GM12878 (cell line): ENCODE results near the gene IFI27L1. TPM values are rescaled to one million over a fixed set of nuclear protein-coding genes. Genes with fewer than 3 reads are reported as not detected.

ENCODE experiments used
- ATAC-seq: fragments of 200-7000 bp; cut with Tn5 transposase; 3 replicates; pipeline ENCODE4 v1.9.1; 2020; ENCODE audit warnings: mild to moderate bottlenecking, moderate library complexity
- BruUV-seq: library from RNA; stranded (reverse); fragments of 400-500 nt; replicated peaks from 2 replicates; lab custom pipeline; 2021; lab: Mats Ljungman, UMichigan
- CTCF ChIA-PET: fragments of 300-600 bp; sonication (Branson Sonifier 250); formaldehyde crosslinking; extraction: SDS; loops from one replicate; lab custom pipeline; 2021; ENCODE audit warnings: inconsistent platforms; lab: Yijun Ruan, JAX
- POLR2A ChIA-PET: fragments of 350-600 bp; formaldehyde crosslinking; extraction: SDS; loops from one replicate; lab custom pipeline; 2021; ENCODE audit warnings: inconsistent platforms; lab: Charles Lee
- RAD21 ChIA-PET: fragments of 300-600 bp; sonication (Branson Sonifier 250); formaldehyde crosslinking; loops from one replicate; lab custom pipeline; 2023; ENCODE audit warnings: antibody characterized with exemption; ENCODE audit not compliant: unreplicated experiment; lab: Charles Lee
- SMC1A ChIA-PET: fragments of 300-600 bp; sonication (Branson Sonifier 250); formaldehyde crosslinking; loops from one replicate; lab custom pipeline; 2023; ENCODE audit not compliant: unreplicated experiment, uncharacterized antibody; lab: Charles Lee
- DNase-seq: peaks from one replicate; pipeline ENCODE4 v3.0.0-alpha.2; 2011; ENCODE audit warnings: low read depth, low spot score
- FAIRE-seq: peaks from 3 replicates; lab custom pipeline; 2011; peaks lifted over from hg19 to GRCh38; lab: Jason Lieb, UNC
- H2AFZ ChIP-seq: 2 replicates; pipeline ENCODE4 v1.6.0; 2011; ENCODE audit warnings: low read depth, low read length, control low read depth; ENCODE audit not compliant: control insufficient read depth
- H3K27ac ChIP-seq: 2 replicates; pipeline ENCODE4 v1.5.1; 2011; ENCODE audit warnings: control low read depth; ENCODE audit not compliant: control insufficient read depth, insufficient read depth
- H3K27me3 ChIP-seq, 2 experiments: replicated peaks in 1 of 2; 2 replicates each; pipeline versions ENCODE4 v1.6.0 to v1.6.1; 2011; ENCODE audit warnings: low read length in 1 of 2; ENCODE audit not compliant: control insufficient read depth in 2 of 2, insufficient read depth in 2 of 2
- H3K36me3 ChIP-seq, 2 experiments: 2 replicates each; pipeline ENCODE4 v1.5.1; 2011; ENCODE audit warnings: low read length in 1 of 2; ENCODE audit not compliant: control insufficient read depth in 2 of 2, insufficient read depth in 2 of 2
- H3K4me1 ChIP-seq: 2 replicates; pipeline ENCODE4 v1.6.1; 2011; ENCODE audit warnings: mild to moderate bottlenecking, low read length, moderate library complexity, mixed read lengths; ENCODE audit not compliant: control insufficient read depth, insufficient read depth
- H3K4me2 ChIP-seq: 2 replicates; pipeline ENCODE4 v1.6.0; 2011; ENCODE audit warnings: control low read depth; ENCODE audit not compliant: control insufficient read depth, insufficient read depth
- H3K4me3 ChIP-seq: fragments of 200-600 bp; sonication (generic); 2 replicates; pipeline ENCODE4 v1.5.1; 2016
- H3K79me2 ChIP-seq: 2 replicates; pipeline ENCODE4 v1.6.0; 2011; ENCODE audit warnings: low read length; ENCODE audit not compliant: control insufficient read depth, insufficient read depth
- H3K9ac ChIP-seq: 2 replicates; pipeline ENCODE4 v1.8.0; 2011; ENCODE audit warnings: low read length, control low read depth, mixed read lengths; ENCODE audit not compliant: control insufficient read depth, insufficient read depth
- H3K9me3 ChIP-seq: replicated peaks from 3 replicates; pipeline ENCODE4 v1.5.1; 2011; ENCODE audit warnings: mild to moderate bottlenecking, low read length; ENCODE audit not compliant: control insufficient read depth, insufficient read depth
- H4K20me1 ChIP-seq: 2 replicates; pipeline ENCODE4 v1.6.0; 2011; ENCODE audit not compliant: control insufficient read depth, insufficient read depth
- BRCA1 ChIP-seq: IDR thresholded peaks from 2 replicates; pipeline ENCODE4 v1.6.1; 2011; ENCODE audit warnings: low read depth, low read length, improper control_type of control experiment
- E2F8 ChIP-seq: fragments of 450-650 bp; IDR thresholded peaks from 2 replicates; pipeline ENCODE4 v1.6.1; 2018; ENCODE audit warnings: mild to moderate bottlenecking, low read depth, moderate library complexity; ENCODE audit not compliant: partially characterized antibody
- MYB ChIP-seq: fragments of 150-350 bp; IDR thresholded peaks from 2 replicates; pipeline ENCODE4 v1.6.1; 2014; ENCODE audit warnings: mild to moderate bottlenecking, low read depth, low read length, borderline replicate concordance
- NFIC ChIP-seq: IDR thresholded peaks from 2 replicates; pipeline ENCODE4 v1.6.1; 2012; ENCODE audit warnings: low read depth, mild to moderate bottlenecking, inconsistent platforms, low read length, moderate library complexity
- RELB ChIP-seq: fragments of 450-650 bp; IDR thresholded peaks from 2 replicates; pipeline ENCODE4 v1.6.1; 2017; ENCODE audit warnings: low read depth, mild to moderate bottlenecking, moderate library complexity
- SIN3A ChIP-seq: IDR thresholded peaks from 2 replicates; pipeline ENCODE4 v1.6.1; 2012; ENCODE audit warnings: low read depth, low read length, improper control_type of control experiment
- ZNF274 ChIP-seq: IDR thresholded peaks from one replicate; pipeline ENCODE4 v1.8.0; 2011; ENCODE audit not compliant: insufficient read length, insufficient read depth
- WGBS: methylation state at CpG from one replicate; pipeline ENCODE4 v1.1.6; 2016; ENCODE audit warnings: low lambda C conversion rate; ENCODE audit not compliant: insufficient replicate concordance, insufficient coverage; ENCODE audit errors: missing lambda C conversion rate; 5-methylcytosine and 5-hydroxymethylcytosine counted together
- in situ Hi-C: fragments of 300-500 bp; cut with MboI; formaldehyde crosslinking; loops from 9 replicates; pipeline ENCODE4 v1.14.3; 2018; ENCODE audit warnings: mixed read lengths
- intact Hi-C: fragments of 100-400 bp; cut with micrococcal nuclease; formaldehyde crosslinking; loops from one replicate; pipeline ENCODE4 v1.14.2; 2022; ENCODE audit not compliant: unreplicated experiment
- polyA plus RNA-seq, 11 experiments: library from polyadenylated mRNA; depleted of rRNA in 4 of 11; unstranded in 6 of 11; stranded (reverse) in 5 of 11; fragments of >200 nt; fragmentation: Nextera tagmentation in 4 of 11; fragmentation: Illumina TruSeq in 1 of 11; extraction: Ambion mirVana in 4 of 11; extraction: Trizol in 1 of 11; gene quantifications; 1 replicate in 1 of 11; 2 replicates in 10 of 11; pipeline versions ENCODE4 v1.2.1 to v1.2.3, GENCODE V29; 2011 to 2016; ENCODE audit warnings: inconsistent platforms in 2 of 11, missing spikeins in 2 of 11, low read depth in 1 of 11
- total RNA-seq, 4 experiments: library from RNA; depleted of rRNA in 3 of 4; stranded (reverse); fragments of >200 nt in 3 of 4; fragmentation: Illumina TruSeq in 1 of 4; extraction: Trizol in 1 of 4; gene quantifications; 2 replicates each; pipeline versions ENCODE4 v1.2.1 to v1.2.3, GENCODE V29; 2013 to 2021
- TF ChIP-seq, protein P1 (sequence below): IDR thresholded peaks from 2 replicates; pipeline ENCODE4 v1.6.1; 2012; ENCODE audit warnings: improper control_type of control experiment, low read depth, low read length; ENCODE audit not compliant: insufficient replicate concordance
- TF ChIP-seq, protein P2 (sequence below): fragments of 450-650 bp; IDR thresholded peaks from 2 replicates; pipeline ENCODE4 v1.6.1; 2017; ENCODE audit warnings: borderline replicate concordance

The IFI27L1 gene
- total and polyA plus RNA-seq, 10 of the 15 experiments (the other 5 are each of a cell fraction or from before 2014, with no cell fraction given): 17.4 to 38.8 (median 27.6) TPM

GRCh38 chr14:94049625-94050023, 31.5 kb upstream of the IFI27L1 start:
- intact Hi-C loops: no loop called here
- FAIRE-seq: no peak
- peaks cover 35 to 40% of the 10 kb centered on the region in 2 experiments for H3K36me3 ChIP-seq
- 91% methylated on average over 2 of the region's 2 CpGs for WGBS
- ChIA-PET CTCF (interaction anchor here (1.2 to 1.9 kb wide), 2 partner anchors 13 to 130 kb away, joined by 3 to 10 read pairs; no protein-coding TSS in a partner anchor), SMC1A (interaction anchor here (0.6 to 0.9 kb wide), 3 partner anchors 10 to 827 kb away, joined by 3 read pairs; no protein-coding TSS in a partner anchor), RAD21 (no interaction called here), POLR2A (interaction anchor here (0.7 kb wide), 1 partner anchor 438 kb away, joined by 3 read pairs; no protein-coding TSS in a partner anchor)
- H3K4me3 ChIP-seq: no peak overlapping the region
- no peaks in the 10 kb centered on the region for H3K79me2 ChIP-seq
- H4K20me1 ChIP-seq: no peaks in the 10 kb centered on the region
- BruUV-seq: no TSS peak
- no peak for ATAC-seq
- in situ Hi-C loops: no loop called here
- no peak overlapping the region for H2AFZ ChIP-seq
- no peak overlapping the region for H3K4me2 ChIP-seq
- TF ChIP-seq, protein P1, sequence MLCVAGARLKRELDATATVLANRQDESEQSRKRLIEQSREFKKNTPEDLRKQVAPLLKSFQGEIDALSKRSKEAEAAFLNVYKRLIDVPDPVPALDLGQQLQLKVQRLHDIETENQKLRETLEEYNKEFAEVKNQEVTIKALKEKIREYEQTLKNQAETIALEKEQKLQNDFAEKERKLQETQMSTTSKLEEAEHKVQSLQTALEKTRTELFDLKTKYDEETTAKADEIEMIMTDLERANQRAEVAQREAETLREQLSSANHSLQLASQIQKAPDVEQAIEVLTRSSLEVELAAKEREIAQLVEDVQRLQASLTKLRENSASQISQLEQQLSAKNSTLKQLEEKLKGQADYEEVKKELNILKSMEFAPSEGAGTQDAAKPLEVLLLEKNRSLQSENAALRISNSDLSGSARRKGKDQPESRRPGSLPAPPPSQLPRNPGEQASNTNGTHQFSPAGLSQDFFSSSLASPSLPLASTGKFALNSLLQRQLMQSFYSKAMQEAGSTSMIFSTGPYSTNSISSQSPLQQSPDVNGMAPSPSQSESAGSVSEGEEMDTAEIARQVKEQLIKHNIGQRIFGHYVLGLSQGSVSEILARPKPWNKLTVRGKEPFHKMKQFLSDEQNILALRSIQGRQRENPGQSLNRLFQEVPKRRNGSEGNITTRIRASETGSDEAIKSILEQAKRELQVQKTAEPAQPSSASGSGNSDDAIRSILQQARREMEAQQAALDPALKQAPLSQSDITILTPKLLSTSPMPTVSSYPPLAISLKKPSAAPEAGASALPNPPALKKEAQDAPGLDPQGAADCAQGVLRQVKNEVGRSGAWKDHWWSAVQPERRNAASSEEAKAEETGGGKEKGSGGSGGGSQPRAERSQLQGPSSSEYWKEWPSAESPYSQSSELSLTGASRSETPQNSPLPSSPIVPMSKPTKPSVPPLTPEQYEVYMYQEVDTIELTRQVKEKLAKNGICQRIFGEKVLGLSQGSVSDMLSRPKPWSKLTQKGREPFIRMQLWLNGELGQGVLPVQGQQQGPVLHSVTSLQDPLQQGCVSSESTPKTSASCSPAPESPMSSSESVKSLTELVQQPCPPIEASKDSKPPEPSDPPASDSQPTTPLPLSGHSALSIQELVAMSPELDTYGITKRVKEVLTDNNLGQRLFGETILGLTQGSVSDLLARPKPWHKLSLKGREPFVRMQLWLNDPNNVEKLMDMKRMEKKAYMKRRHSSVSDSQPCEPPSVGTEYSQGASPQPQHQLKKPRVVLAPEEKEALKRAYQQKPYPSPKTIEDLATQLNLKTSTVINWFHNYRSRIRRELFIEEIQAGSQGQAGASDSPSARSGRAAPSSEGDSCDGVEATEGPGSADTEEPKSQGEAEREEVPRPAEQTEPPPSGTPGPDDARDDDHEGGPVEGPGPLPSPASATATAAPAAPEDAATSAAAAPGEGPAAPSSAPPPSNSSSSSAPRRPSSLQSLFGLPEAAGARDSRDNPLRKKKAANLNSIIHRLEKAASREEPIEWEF: no peak
- TF ChIP-seq MYB (no peak), E2F8 (no peak), SIN3A (no peak), ZNF274 (no peak), BRCA1 (no peak), NFIC (no peak), RELB (no peak)
- TF ChIP-seq, protein P2, sequence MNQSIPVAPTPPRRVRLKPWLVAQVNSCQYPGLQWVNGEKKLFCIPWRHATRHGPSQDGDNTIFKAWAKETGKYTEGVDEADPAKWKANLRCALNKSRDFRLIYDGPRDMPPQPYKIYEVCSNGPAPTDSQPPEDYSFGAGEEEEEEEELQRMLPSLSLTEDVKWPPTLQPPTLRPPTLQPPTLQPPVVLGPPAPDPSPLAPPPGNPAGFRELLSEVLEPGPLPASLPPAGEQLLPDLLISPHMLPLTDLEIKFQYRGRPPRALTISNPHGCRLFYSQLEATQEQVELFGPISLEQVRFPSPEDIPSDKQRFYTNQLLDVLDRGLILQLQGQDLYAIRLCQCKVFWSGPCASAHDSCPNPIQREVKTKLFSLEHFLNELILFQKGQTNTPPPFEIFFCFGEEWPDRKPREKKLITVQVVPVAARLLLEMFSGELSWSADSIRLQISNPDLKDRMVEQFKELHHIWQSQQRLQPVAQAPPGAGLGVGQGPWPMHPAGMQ: no peak
- no peak for DNase-seq
- H3K4me1 ChIP-seq: no peaks in the 10 kb centered on the region
- H3K9me3 ChIP-seq: no peaks in the 10 kb centered on the region
- no peak overlapping the region for H3K9ac ChIP-seq
- H3K27ac ChIP-seq: no peak overlapping the region
- no peaks in the 10 kb centered on the region for H3K27me3 ChIP-seq
